GM23338 (cell line): ENCODE data around the gene RAPGEF4.

Experiments
- CTCF ChIP-seq, 2 experiments: fragments of 200-600 bp in 1 of 2; sonication (generic) in 1 of 2; conservative IDR thresholded peaks; 2 replicates each; pipeline versions ENCODE4 v1.5.1 to v1.6.1; 2016 to 2017; ENCODE audit warnings: antibody characterized with exemption in 2 of 2, low read depth in 2 of 2, mild to moderate bottlenecking in 2 of 2, moderate library complexity in 1 of 2
- EZH2phosphoT487 ChIP-seq: fragments of 200-600 bp; sonication (generic); IDR thresholded peaks from one replicate; pipeline ENCODE4 v1.8.1; 2018; ENCODE audit warnings: antibody characterized with exemption; ENCODE audit not compliant: unreplicated experiment

GRCh38 chr2:172993931-172994717 is 258.5 kb downstream of the RAPGEF4 start:
- TF ChIP-seq CTCF (conservative IDR thresholded peaks at IDR 0.05; ENCODE audit: low read depth in 2 of 2) (no peak), EZH2phosphoT487 (no peak)
